ENCODE measurements around the gene TMEM131. TPM values are rescaled to one million over a fixed set of nuclear protein-coding genes. Genes with fewer than 3 reads are reported as not detected.

Gene TMEM131
- total and polyA plus RNA-seq, 2 experiments from 2014 or later: 9.2 to 22.7 TPM

DNA sequence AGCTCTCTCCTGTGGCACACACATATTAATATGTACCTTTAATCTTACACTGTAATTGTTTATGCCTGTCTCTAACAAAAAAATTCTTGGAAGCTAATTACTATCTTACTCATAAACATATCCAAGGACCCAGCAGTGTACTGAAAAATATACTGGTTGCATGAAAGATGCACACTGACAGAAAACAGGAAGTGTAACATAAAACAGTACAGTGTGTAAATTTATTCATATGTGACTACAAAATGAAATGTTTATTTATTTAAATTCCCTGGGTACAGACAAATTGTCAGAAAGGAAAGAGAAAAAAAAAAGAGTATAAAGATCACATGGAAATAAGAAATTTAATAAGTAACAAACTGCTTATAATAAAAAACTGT, 28.5 kb downstream of the TMEM131 start:
- Mint-ChIP-seq H3K27me3 (ENCODE audit: insufficient read depth, low read depth, poor library complexity) (no peaks in the 10 kb centered on the region), H3K4me3 (no peak overlapping the region), H3K36me3 (ENCODE audit: low read depth) (no peaks in the 10 kb centered on the region; the same call in 2 of the 3 replicates), H3K9me3 (no peaks in the 10 kb centered on the region), H3K27ac (no peak overlapping the region), H3K4me1 (peaks cover 18% of the 10 kb centered on the region)
- peaks cover 97% of the 10 kb centered on the region for H3K79me2 ChIP-seq (replicated peaks; ENCODE audit: insufficient read depth)
- H3F3A ChIP-seq (replicated peaks; ENCODE audit: low read depth): no peaks in the 10 kb centered on the region
- H2AFZ ChIP-seq: no peak overlapping the region
- H3K27ac ChIP-seq (ENCODE audit: low read depth): no peak overlapping the region
- TF ChIP-seq EZH2 (IDR thresholded peaks at IDR 0.05; ENCODE audit: low read depth, unreplicated experiment) (no peak), POLR2AphosphoS5 (IDR thresholded peaks at IDR 0.05; ENCODE audit: low read depth) (no peak)
- no peak overlapping the region for H3K4me3 ChIP-seq
- no peaks in the 10 kb centered on the region for H3K36me3 ChIP-seq (ENCODE audit: insufficient read depth)
- no peaks in the 10 kb centered on the region for H3K9me2 ChIP-seq (ENCODE audit: insufficient read depth)
- peaks cover 18% of the 10 kb centered on the region; the same call in 1 of the 2 replicates for H4K20me1 ChIP-seq (replicated peaks; ENCODE audit: insufficient read depth)
- DNase-seq (ENCODE audit: low spot score) (no peak), ATAC-seq (no peak)
- H3K4me1 ChIP-seq (ENCODE audit: insufficient read depth): no peaks in the 10 kb centered on the region; the same call in 1 of the 2 replicates
- H3K4me2 ChIP-seq: no peak overlapping the region
- no peaks in the 10 kb centered on the region for H3K27me3 ChIP-seq (ENCODE audit: insufficient read depth)

DNA sequence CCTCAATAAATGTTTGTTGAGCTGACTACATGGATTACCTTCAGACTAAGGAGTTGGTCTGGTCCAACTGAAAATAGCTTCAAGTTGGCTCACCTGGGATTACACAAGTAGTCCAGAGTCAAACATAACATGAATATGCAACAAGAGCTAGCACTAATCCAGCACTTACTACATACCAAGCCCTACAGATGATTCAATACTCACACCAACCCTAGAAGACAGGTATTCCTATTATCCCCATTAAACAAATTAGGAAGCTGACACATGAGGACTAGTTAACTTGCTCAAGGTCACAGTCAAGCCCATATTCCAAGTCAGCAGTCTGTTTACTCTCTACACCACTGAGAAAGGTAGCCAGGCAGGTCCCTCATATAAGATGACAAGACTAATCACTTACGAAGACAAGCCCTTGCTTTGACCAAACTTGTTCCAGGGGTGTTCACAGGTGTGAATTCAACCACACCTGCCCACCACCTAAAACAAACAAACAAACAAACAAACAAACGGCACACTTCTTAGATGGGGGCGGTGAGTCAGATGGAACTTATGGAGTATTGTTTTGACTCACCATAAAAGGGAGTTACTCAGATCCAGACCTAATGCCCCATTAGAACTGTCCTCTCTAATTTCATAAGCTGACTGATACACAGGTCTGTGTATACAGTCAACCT, 29.1 kb downstream of the TMEM131 start:
- Mint-ChIP-seq H3K36me3 (ENCODE audit: low read depth) (no peaks in the 10 kb centered on the region; the same call in 2 of the 3 replicates), H3K4me1 (peaks cover 18% of the 10 kb centered on the region)
- no peak overlapping the region for H3K4me2 ChIP-seq
- TF ChIP-seq, protein P1, sequence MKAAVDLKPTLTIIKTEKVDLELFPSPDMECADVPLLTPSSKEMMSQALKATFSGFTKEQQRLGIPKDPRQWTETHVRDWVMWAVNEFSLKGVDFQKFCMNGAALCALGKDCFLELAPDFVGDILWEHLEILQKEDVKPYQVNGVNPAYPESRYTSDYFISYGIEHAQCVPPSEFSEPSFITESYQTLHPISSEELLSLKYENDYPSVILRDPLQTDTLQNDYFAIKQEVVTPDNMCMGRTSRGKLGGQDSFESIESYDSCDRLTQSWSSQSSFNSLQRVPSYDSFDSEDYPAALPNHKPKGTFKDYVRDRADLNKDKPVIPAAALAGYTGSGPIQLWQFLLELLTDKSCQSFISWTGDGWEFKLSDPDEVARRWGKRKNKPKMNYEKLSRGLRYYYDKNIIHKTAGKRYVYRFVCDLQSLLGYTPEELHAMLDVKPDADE (IDR thresholded peaks at IDR 0.05): no peak
- TF ChIP-seq CREB1 (CRISPR knock-in tag; IDR thresholded peaks at IDR 0.05; ENCODE audit: low read depth): no peak
- TF ChIP-seq, protein P2, sequence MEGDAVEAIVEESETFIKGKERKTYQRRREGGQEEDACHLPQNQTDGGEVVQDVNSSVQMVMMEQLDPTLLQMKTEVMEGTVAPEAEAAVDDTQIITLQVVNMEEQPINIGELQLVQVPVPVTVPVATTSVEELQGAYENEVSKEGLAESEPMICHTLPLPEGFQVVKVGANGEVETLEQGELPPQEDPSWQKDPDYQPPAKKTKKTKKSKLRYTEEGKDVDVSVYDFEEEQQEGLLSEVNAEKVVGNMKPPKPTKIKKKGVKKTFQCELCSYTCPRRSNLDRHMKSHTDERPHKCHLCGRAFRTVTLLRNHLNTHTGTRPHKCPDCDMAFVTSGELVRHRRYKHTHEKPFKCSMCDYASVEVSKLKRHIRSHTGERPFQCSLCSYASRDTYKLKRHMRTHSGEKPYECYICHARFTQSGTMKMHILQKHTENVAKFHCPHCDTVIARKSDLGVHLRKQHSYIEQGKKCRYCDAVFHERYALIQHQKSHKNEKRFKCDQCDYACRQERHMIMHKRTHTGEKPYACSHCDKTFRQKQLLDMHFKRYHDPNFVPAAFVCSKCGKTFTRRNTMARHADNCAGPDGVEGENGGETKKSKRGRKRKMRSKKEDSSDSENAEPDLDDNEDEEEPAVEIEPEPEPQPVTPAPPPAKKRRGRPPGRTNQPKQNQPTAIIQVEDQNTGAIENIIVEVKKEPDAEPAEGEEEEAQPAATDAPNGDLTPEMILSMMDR (conservative IDR thresholded peaks at IDR 0.05; ENCODE audit: low read depth in 2 of 2): no peak
- no peak for TF ChIP-seq POLR2AphosphoS5 (IDR thresholded peaks at IDR 0.05; ENCODE audit: low read depth)
- TF ChIP-seq EZH2phosphoT487 (IDR thresholded peaks at IDR 0.05; ENCODE audit: unreplicated experiment): no peak
- TF ChIP-seq NANOG (IDR thresholded peaks at IDR 0.05; ENCODE audit: borderline replicate concordance): no peak
- TF ChIP-seq JUNB (IDR thresholded peaks at IDR 0.05; ENCODE audit: unreplicated experiment): no peak
- TF ChIP-seq, protein P3, sequence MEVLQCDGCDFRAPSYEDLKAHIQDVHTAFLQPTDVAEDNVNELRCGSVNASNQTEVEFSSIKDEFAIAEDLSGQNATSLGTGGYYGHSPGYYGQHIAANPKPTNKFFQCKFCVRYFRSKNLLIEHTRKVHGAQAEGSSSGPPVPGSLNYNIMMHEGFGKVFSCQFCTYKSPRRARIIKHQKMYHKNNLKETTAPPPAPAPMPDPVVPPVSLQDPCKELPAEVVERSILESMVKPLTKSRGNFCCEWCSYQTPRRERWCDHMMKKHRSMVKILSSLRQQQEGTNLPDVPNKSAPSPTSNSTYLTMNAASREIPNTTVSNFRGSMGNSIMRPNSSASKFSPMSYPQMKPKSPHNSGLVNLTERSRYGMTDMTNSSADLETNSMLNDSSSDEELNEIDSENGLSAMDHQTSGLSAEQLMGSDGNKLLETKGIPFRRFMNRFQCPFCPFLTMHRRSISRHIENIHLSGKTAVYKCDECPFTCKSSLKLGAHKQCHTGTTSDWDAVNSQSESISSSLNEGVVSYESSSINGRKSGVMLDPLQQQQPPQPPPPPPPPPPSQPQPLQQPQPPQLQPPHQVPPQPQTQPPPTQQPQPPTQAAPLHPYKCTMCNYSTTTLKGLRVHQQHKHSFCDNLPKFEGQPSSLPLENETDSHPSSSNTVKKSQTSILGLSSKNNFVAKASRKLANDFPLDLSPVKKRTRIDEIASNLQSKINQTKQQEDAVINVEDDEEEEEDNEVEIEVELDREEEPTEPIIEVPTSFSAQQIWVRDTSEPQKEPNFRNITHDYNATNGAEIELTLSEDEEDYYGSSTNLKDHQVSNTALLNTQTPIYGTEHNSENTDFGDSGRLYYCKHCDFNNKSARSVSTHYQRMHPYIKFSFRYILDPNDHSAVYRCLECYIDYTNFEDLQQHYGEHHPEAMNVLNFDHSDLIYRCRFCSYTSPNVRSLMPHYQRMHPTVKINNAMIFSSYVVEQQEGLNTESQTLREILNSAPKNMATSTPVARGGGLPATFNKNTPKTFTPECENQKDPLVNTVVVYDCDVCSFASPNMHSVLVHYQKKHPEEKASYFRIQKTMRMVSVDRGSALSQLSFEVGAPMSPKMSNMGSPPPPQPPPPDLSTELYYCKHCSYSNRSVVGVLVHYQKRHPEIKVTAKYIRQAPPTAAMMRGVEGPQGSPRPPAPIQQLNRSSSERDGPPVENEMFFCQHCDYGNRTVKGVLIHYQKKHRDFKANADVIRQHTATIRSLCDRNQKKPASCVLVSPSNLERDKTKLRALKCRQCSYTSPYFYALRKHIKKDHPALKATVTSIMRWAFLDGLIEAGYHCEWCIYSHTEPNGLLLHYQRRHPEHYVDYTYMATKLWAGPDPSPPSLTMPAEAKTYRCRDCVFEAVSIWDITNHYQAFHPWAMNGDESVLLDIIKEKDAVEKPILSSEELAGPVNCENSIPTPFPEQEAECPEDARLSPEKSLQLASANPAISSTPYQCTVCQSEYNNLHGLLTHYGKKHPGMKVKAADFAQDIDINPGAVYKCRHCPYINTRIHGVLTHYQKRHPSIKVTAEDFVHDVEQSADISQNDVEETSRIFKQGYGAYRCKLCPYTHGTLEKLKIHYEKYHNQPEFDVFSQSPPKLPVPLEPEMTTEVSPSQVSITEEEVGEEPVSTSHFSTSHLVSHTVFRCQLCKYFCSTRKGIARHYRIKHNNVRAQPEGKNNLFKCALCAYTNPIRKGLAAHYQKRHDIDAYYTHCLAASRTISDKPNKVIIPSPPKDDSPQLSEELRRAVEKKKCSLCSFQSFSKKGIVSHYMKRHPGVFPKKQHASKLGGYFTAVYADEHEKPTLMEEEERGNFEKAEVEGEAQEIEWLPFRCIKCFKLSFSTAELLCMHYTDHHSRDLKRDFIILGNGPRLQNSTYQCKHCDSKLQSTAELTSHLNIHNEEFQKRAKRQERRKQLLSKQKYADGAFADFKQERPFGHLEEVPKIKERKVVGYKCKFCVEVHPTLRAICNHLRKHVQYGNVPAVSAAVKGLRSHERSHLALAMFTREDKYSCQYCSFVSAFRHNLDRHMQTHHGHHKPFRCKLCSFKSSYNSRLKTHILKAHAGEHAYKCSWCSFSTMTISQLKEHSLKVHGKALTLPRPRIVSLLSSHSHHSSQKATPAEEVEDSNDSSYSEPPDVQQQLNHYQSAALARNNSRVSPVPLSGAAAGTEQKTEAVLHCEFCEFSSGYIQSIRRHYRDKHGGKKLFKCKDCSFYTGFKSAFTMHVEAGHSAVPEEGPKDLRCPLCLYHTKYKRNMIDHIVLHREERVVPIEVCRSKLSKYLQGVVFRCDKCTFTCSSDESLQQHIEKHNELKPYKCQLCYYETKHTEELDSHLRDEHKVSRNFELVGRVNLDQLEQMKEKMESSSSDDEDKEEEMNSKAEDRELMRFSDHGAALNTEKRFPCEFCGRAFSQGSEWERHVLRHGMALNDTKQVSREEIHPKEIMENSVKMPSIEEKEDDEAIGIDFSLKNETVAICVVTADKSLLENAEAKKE (CRISPR knock-in tag; IDR thresholded peaks at IDR 0.05): no peak
- TF ChIP-seq ZNF114 (CRISPR knock-in tag; IDR thresholded peaks at IDR 0.05): no peak

More for the DNA sequence above, 29.1 kb downstream of the TMEM131 start:
- H3F3A ChIP-seq (replicated peaks; ENCODE audit: low read depth): no peaks in the 10 kb centered on the region
- DNase-seq (ENCODE audit: low spot score): no peak
- Mint-ChIP-seq H3K27ac (no peak overlapping the region), H3K4me3 (no peak overlapping the region), H3K27me3 (ENCODE audit: insufficient read depth, low read depth, poor library complexity) (no peaks in the 10 kb centered on the region), H3K9me3 (no peaks in the 10 kb centered on the region)
- no peak for ATAC-seq
- H2AFZ ChIP-seq: no peak overlapping the region
- H3K27me3 ChIP-seq (ENCODE audit: insufficient read depth): no peaks in the 10 kb centered on the region
- peaks cover 97% of the 10 kb centered on the region for H3K79me2 ChIP-seq (replicated peaks; ENCODE audit: insufficient read depth)
- H3K27ac ChIP-seq (ENCODE audit: low read depth): no peak overlapping the region
- peaks cover 3% of the 10 kb centered on the region; the same call in 1 of the 2 replicates for H3K4me1 ChIP-seq (ENCODE audit: insufficient read depth)
- H4K20me1 ChIP-seq (replicated peaks; ENCODE audit: insufficient read depth): peaks cover 20% of the 10 kb centered on the region; the same call in 1 of the 2 replicates
- no peaks in the 10 kb centered on the region for H3K36me3 ChIP-seq (ENCODE audit: insufficient read depth)
- H3K4me3 ChIP-seq: no peak overlapping the region
- no peaks in the 10 kb centered on the region for H3K9me2 ChIP-seq (ENCODE audit: insufficient read depth)
